Measurements from ENCODE around the gene CCL23.

CCL23 gene

DNA sequence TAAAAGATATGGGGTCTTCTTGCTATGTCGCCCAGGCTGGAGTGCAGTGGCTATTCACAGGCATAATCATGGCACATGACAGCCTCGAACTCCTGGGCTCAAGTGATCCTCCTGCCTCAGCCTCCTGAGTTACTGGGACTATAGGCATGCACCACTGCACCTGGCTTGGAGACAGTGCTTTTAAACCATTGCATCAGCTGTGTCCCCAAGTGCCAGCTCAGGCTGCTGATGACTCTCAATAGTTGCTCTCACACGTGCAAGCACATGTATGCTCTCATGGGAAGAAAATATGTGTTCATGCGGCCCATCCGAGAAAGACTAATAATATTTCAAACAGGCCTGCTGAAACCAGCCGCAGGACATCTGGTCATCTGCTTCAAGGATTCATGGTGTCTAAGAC is 45.2 kb downstream of the CCL23 start:
- no peak overlapping the region for H3K4me3 Mint-ChIP-seq
- no peaks in the 10 kb centered on the region for H3K9me3 Mint-ChIP-seq
- intact Hi-C loops (cut with micrococcal nuclease), result loop anchor here (5.0 kb wide), 1 partner anchor 100 kb away; no protein-coding TSS in a partner anchor
- H3K27ac Mint-ChIP-seq, result peak overlapping the region; percentile 64
- H3K36me3 Mint-ChIP-seq (ENCODE audit: low read depth), result no peaks in the 10 kb centered on the region
- no peaks in the 10 kb centered on the region for H3K27me3 Mint-ChIP-seq
- H3K4me1 Mint-ChIP-seq (ENCODE audit: low read depth), result peaks cover 67% of the 10 kb centered on the region

DNA sequence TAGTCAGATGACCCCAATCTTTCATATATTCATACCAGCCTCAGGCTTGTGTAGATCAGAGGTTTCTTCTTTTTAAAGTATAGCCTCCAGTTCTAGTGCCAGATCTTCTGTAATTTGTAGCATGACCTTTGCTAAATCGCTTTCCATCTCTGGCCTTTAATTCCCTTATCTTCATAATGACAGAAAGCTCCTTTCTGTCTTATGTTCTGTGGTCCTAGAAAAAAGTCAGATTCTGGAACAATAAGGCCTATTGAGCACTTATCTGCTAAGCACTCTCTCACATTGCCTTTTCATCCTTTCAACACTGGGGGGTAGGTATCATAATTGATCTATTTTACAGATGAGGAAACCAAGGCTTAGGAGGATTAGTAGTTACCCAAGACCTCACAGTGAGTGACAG is 45.7 kb downstream of the CCL23 start:
- Mint-ChIP-seq H3K9me3 (no peaks in the 10 kb centered on the region), H3K27me3 (no peaks in the 10 kb centered on the region), H3K27ac (no peak overlapping the region), H3K4me1 (ENCODE audit: low read depth) (peaks cover 62% of the 10 kb centered on the region), H3K4me3 (no peak overlapping the region), H3K36me3 (ENCODE audit: low read depth) (no peaks in the 10 kb centered on the region)
- intact Hi-C loops (cut with micrococcal nuclease), result loop anchor here (5.0 kb wide), 1 partner anchor 100 kb away; no protein-coding TSS in a partner anchor

DNA sequence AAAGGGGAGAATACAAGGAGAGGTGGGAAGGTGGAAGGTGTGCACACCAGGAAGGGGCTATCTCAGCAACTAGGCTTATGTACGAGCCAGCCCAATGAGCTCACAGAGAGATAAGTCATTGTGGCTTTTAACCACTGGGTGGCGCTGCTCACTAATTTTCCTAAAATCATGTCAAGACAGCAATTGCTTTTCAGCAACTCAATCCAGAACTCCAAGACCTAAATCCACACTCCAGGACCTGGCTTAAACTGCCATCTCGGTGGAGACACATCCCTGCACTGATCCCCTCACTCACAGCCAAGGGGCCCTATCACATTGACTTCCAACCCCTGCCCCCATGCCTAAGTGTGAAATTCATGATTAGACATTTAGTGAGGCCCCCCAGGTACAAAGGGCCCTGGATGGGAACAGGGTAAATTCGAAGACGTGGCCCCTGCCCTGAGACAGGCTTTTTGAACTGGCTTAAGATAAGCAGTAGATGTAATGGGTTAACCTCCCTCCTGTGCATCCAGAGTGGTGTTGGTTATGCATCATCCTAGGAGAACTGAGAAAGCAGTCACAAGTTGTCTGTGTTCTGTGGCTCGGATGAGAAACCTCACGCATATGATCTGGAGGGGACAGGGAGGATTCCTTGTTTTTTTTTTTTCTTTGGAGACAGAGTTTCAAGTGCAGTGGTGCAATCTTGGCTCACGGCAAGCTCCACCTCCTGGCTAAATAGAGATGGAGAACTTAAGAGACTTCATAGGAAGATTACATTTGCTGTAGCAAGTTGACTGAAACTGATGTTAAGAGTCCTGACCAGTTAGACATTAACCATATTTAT is 48.0 kb downstream of the CCL23 start:
- H3K4me1 Mint-ChIP-seq (ENCODE audit: low read depth), result peaks cover 41% of the 10 kb centered on the region
- H3K9me3 Mint-ChIP-seq, result no peaks in the 10 kb centered on the region
- H3K27ac Mint-ChIP-seq, result peak overlapping the region; percentile 88
- intact Hi-C loops (cut with micrococcal nuclease), result loop anchor here (1.0 to 5.0 kb wide), 3 partner anchors 40 to 180 kb away; no protein-coding TSS in a partner anchor
- no peak overlapping the region for H3K4me3 Mint-ChIP-seq
- H3K27me3 Mint-ChIP-seq, result no peaks in the 10 kb centered on the region
- H3K36me3 Mint-ChIP-seq (ENCODE audit: low read depth), result no peaks in the 10 kb centered on the region

DNA sequence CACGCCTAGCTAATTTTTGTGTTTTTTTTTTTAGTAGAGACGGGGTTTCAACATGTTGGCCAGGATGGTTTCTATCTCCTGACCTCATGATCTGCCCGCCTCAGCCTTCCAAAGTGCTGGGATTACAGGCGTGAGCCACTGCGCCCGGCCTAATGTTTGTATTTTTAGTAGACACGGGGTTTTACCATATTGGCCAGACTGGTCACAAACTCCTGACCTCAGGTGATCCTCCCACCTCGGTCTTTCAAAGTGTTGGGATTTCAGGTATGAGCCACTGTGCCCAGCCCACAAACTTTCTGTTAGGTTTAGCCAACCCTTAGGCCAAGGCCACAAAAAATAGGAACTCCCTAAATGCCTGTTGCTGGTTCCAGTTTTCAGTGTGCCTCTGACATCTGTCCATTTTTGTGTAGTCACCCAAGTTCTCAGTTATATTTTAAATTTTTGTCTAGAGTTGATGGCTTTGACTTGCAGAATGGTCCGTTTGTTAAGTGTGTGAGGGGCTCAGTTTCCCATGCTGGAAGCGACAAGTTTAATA is 49.2 kb downstream of the CCL23 start:
- H3K27me3 Mint-ChIP-seq, result no peaks in the 10 kb centered on the region
- no peak overlapping the region for H3K27ac Mint-ChIP-seq
- intact Hi-C loops (cut with micrococcal nuclease), result loop anchor here (1.0 kb wide), 1 partner anchor 181 kb away; no protein-coding TSS in a partner anchor
- no peak overlapping the region for H3K4me3 Mint-ChIP-seq
- H3K4me1 Mint-ChIP-seq (ENCODE audit: low read depth), result peaks cover 33% of the 10 kb centered on the region
- H3K36me3 Mint-ChIP-seq (ENCODE audit: low read depth), result no peaks in the 10 kb centered on the region
- H3K9me3 Mint-ChIP-seq, result no peaks in the 10 kb centered on the region

DNA sequence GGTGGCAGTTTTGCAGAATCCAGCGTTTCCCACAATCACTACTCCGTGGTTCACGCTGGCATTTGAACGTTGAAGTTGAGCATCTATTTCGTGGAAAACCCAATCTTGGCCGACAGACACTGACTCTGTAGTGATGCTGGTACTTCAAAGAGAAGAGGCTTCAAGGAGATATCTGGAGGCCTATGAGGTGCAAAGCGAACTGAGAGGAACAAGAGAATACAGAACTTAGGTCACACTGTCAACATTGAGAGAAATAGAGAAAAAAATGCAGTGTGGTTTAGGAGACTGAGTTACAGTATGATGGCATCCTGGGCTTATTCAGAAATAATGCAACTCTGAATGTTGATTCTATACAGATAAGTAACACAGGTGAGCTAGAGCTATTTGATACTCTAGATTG is 52.5 kb downstream of the CCL23 start:
- H3K9me3 Mint-ChIP-seq, result no peaks in the 10 kb centered on the region
- intact Hi-C loops (cut with micrococcal nuclease), result no loop called here
- peaks cover 8% of the 10 kb centered on the region for H3K4me1 Mint-ChIP-seq (ENCODE audit: low read depth)
- no peaks in the 10 kb centered on the region for H3K36me3 Mint-ChIP-seq (ENCODE audit: low read depth)
- H3K27me3 Mint-ChIP-seq, result peaks cover 2% of the 10 kb centered on the region
- no peak overlapping the region for H3K4me3 Mint-ChIP-seq
- no peak overlapping the region for H3K27ac Mint-ChIP-seq

DNA sequence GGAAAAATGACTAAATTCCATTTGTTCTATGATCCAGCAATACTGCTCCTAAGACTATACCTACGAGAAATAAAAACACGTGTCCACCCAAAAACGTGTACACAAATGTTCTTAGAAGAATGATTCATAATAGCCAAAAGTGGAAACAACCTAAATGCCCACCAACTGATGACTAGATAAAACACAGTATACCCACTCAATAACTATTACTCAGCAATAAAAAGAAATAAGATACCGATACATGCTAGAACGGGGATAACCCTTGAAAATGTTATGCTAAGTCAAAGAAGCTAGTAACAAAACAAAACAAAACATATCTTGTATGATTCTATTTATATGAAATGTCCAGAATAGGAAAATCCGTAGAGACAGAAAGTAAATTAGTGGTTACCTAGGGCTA is 54.1 kb downstream of the CCL23 start:
- no peak overlapping the region for H3K4me3 Mint-ChIP-seq
- intact Hi-C loops (cut with micrococcal nuclease), result no loop called here

More for the DNA sequence above, 54.1 kb downstream of the CCL23 start:
- no peaks in the 10 kb centered on the region for H3K4me1 Mint-ChIP-seq (ENCODE audit: low read depth)
- H3K27ac Mint-ChIP-seq, result no peak overlapping the region
- peaks cover 4% of the 10 kb centered on the region for H3K27me3 Mint-ChIP-seq
- H3K36me3 Mint-ChIP-seq (ENCODE audit: low read depth), result no peaks in the 10 kb centered on the region
- no peaks in the 10 kb centered on the region for H3K9me3 Mint-ChIP-seq

All from dendritic cell treated with granulocyte-macrophage colony-stimulating factor and Interleukin-4, amounts not matched to agents 40 ng/mL and 50 ng/mL, for 4 days (primary cell).